ENCODE data around the gene ODAD3.

Gene ODAD3

GRCh38 chr19:11375143-11375948 is 59.6 kb downstream of the ODAD3 start:
- DNase-seq (ENCODE audit: low read depth) = no peak

DNA sequence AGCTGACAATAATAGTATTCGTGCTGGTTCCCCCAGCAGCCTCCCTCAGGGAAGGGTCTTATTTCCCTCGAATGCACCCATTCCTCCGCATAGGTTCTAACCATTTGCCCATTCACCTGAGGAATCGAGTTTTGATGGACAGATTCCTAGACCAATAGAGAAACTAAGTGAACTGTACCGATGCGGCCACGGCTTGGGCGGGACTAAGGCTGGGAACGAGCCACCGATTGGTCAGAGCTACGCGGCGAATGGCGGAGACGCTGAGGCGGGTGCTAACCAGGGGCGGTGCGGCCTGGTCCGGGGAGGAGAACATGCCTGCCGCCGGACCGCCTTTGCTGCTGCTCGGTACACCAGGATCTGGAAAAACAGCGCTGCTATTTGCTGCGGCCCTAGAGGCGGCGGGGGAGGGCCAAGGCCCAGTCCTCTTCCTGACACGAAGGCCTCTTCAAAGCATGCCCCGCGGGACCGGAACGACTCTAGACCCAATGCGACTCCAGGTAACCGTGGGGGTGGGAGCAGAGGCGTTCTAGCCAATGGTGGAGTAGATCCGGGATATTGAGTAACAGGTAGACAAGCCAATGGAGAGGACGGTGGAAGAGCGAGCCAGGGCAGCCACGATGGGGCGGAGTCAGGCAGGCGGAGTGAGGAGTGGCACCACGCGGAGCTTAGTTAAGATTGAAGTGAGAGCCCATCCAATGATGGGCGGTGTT is 60.3 kb downstream of the ODAD3 start, which contains the start of gene SWSAP1:
TSS of gene SWSAP1 (plus strand) at position 234 of the 710 bp plus-strand sequence. CDS start at position 249, 15 bp downstream.
- peak; percentile 92 for DNase-seq (ENCODE audit: low read depth)

DNA sequence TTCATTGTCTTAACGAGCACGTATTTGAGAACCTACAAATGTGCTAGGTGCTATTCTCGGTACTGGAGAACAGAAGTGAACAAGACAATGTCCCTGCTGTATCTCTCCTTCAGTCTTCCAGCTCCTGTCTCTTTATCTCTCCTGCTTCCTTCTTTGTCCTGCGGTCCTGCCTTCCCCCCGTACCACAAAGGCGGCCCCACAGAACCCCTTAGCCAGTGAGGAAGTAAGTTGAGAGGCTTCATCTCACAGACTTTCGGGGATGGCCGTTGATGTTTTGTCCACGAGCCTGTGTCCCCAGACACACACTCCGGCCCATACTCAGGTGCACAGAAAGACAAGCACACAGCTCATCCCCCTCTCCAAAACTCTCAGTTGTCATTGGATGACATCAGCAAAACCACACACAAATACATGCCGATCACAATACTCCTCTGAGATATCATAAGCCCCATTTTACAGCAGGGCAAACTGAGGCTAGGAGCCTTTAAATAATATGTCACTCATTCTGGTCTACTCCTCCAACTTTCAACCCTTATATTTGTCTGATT is 61.0 kb downstream of the ODAD3 start:
- DNase-seq (ENCODE audit: low read depth) = no peak

GRCh38 chr19:11373166-11373884 is 61.6 kb downstream of the ODAD3 start:
- no peak for DNase-seq (ENCODE audit: low read depth)

DNA sequence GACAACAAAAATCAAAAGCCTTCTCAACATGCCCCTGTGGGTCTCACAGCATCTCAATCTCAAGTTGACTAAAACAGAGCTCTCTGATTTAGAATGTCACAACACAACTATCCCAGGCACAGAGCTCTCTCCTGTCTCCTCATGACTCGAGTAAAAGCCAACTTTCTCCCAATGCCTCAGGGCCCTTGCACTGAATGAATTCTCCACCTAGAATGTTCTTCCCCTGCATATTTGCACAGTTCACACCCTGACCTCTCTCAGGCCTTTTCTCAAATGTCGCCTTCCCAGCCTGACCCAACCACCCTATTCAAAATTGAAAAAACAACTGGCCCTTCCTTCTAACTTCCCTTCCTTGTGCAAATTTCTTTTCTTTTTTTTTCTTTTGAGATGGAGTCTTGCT is 64.2 kb downstream of the ODAD3 start:
- no peak for DNase-seq (ENCODE audit: low read depth)

All from stimulated activated CD8-positive, alpha-beta memory T cell treated with anti-CD3 and anti-CD28 coated beads, Interleukin-7, amount 100 ng/mL, for 24 hours (primary cell).